ENCODE results near the gene ANKHD1. TPM values are rescaled to one million over a fixed set of nuclear protein-coding genes. Genes with fewer than 3 reads are reported as not detected.

The ANKHD1 gene
- total RNA-seq, 1 experiment from 2014 or later: 113 TPM

DNA sequence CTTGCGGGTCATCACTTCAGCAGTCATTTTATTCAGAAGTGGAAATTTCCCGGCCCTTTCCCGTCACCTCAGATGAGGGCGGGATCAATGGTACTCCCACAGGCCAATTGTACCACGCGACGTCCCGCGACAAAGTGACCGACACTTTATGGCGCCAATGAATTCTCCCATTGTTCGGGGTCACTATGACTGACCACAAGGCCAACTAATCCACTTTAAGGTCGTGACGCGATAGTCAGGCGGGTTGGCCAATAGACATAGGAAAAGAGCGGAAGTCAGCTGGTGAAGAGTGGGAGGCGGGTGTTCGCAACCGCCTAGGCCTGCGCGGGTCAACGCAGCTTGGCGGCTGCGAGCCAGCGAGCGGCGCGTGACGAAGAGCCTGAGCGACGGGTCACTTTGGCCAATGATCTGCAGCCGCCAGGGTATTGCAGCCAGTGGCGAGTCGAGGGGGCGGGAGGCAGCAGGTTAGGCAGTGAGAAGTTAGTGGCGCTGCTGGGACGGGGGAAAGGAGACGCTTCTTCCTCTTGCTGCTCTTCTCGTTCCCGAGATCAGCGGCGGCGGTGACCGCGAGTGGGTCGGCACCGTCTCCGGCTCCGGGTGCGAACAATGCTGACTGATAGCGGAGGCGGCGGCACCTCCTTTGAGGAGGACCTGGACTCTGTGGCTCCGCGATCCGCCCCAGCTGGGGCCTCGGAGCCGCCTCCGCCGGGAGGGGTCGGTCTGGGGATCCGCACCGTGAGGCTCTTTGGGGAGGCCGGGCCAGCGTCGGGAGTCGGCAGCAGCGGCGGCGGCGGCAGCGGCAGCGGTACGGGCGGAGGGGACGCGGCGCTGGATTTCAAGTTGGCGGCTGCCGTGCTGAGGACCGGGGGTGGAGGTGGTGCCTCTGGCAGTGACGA is at the start of gene ANKHD1 (continued):
- TF ChIP-seq, protein P1, sequence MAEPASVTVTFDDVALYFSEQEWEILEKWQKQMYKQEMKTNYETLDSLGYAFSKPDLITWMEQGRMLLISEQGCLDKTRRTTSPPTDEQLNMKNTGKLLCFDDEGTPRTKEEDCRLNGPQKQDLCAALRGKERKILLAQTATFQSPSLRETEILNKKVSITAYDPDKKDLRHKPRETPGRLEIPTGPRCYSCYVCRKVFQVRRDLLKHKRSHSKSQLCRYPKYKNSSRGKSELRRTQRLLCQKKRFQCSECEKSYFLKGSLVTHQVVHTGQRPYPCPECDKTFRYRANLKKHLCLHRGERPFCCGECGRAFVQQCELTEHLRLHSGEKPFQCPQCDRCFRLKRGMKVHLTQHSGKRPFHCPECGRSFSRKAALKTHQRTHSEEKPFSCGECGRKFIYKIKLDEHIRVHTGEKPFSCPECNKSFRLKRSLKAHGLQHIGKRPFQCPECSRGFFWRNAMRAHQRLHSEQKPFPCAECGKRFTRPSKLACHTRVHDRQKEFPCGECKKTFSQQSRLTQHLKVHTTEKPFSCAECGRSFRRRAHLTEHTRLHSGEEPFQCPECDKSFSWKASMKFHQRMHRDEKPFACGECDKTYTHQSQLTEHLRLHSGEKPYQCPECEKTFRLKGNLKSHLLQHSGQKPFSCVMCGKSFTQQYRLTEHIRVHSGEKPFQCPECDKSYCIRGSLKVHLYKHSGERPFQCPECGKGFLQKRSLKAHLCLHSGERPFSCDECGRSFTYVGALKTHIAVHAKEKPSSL (CRISPR knock-in tag; conservative IDR thresholded peaks at IDR 0.05): no peak

DNA sequence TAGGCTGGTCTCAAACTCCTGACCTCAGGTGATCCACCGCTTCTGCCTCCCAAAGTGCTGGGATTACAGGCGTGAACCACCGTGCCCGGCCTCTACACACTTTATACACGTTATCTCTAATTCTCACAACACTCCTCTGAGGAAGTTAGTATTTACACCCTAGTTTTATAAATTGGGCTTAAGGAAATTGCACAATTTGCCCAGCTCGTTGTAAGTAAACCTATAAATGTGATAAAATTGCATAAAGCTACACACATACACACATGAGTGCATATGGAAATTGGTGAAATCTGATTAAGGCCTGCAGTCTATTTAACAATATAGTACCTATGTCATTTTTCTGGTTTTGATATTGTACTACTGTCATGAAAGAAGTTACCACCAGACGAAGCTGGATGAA is 46.1 kb upstream of the ANKHD1 start:
- peaks cover 8% of the 10 kb centered on the region; the same call in 1 of the 2 replicates for H3K27me3 Mint-ChIP-seq (ENCODE audit: low read depth)
- ATAC-seq: no peak
- no peak for TF ChIP-seq JAZF1 (CRISPR knock-in tag; IDR thresholded peaks at IDR 0.05)
- TF ChIP-seq GABPB1 (CRISPR knock-in tag; IDR thresholded peaks at IDR 0.05): no peak
- TF ChIP-seq NFYB (CRISPR knock-in tag; conservative IDR thresholded peaks at IDR 0.05; ENCODE audit: low read depth): no peak
- no peak for TF ChIP-seq OVOL2 (CRISPR knock-in tag; IDR thresholded peaks at IDR 0.05; ENCODE audit: borderline replicate concordance)
- TF ChIP-seq SP1 (CRISPR knock-in tag; conservative IDR thresholded peaks at IDR 0.05): no peak
- no peak for TF ChIP-seq MYBL2 (CRISPR knock-in tag; IDR thresholded peaks at IDR 0.05)
- no peak for TF ChIP-seq RORB (CRISPR knock-in tag; IDR thresholded peaks at IDR 0.05)
- TF ChIP-seq ZNF138 (CRISPR knock-in tag; conservative IDR thresholded peaks at IDR 0.05): no peak
- TF ChIP-seq NR2C2 (CRISPR knock-in tag; IDR thresholded peaks at IDR 0.05): no peak
- TF ChIP-seq SMAD4 (CRISPR knock-in tag; IDR thresholded peaks at IDR 0.05): no peak
- TF ChIP-seq ZNF232 (CRISPR knock-in tag; IDR thresholded peaks at IDR 0.05): no peak
- TF ChIP-seq, protein P2, sequence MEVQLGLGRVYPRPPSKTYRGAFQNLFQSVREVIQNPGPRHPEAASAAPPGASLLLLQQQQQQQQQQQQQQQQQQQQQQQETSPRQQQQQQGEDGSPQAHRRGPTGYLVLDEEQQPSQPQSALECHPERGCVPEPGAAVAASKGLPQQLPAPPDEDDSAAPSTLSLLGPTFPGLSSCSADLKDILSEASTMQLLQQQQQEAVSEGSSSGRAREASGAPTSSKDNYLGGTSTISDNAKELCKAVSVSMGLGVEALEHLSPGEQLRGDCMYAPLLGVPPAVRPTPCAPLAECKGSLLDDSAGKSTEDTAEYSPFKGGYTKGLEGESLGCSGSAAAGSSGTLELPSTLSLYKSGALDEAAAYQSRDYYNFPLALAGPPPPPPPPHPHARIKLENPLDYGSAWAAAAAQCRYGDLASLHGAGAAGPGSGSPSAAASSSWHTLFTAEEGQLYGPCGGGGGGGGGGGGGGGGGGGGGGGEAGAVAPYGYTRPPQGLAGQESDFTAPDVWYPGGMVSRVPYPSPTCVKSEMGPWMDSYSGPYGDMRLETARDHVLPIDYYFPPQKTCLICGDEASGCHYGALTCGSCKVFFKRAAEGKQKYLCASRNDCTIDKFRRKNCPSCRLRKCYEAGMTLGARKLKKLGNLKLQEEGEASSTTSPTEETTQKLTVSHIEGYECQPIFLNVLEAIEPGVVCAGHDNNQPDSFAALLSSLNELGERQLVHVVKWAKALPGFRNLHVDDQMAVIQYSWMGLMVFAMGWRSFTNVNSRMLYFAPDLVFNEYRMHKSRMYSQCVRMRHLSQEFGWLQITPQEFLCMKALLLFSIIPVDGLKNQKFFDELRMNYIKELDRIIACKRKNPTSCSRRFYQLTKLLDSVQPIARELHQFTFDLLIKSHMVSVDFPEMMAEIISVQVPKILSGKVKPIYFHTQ (CRISPR knock-in tag; IDR thresholded peaks at IDR 0.05): no peak
- TF ChIP-seq, protein P3, sequence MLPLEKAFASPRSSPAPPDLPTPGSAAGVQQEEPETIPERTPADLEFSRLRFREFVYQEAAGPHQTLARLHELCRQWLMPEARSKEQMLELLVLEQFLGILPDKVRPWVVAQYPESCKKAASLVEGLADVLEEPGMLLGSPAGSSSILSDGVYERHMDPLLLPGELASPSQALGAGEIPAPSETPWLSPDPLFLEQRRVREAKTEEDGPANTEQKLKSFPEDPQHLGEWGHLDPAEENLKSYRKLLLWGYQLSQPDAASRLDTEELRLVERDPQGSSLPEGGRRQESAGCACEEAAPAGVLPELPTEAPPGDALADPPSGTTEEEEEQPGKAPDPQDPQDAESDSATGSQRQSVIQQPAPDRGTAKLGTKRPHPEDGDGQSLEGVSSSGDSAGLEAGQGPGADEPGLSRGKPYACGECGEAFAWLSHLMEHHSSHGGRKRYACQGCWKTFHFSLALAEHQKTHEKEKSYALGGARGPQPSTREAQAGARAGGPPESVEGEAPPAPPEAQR (CRISPR knock-in tag; IDR thresholded peaks at IDR 0.05): no peak
- no peak for TF ChIP-seq ZNF423 (CRISPR knock-in tag; IDR thresholded peaks at IDR 0.05)
- no peak for TF ChIP-seq CREB1 (CRISPR knock-in tag; IDR thresholded peaks at IDR 0.05)
- TF ChIP-seq FOXP4 (CRISPR knock-in tag; IDR thresholded peaks at IDR 0.05): no peak
- H3K4me3 Mint-ChIP-seq: no peak overlapping the region
- H3K4me1 Mint-ChIP-seq: peaks cover 10% of the 10 kb centered on the region
- no peak for DNase-seq (ENCODE audit: low spot score)
- CTCF ChIA-PET: interaction anchor here (0.7 to 15.0 kb wide), 4 partner anchors 9 to 112 kb away, joined by 4 to 621 read pairs (median 20); partner anchors contain the start of gene HBEGF
- H3K27ac Mint-ChIP-seq: no peak overlapping the region
- H3K9me3 Mint-ChIP-seq: no peaks in the 10 kb centered on the region
- H3K36me3 Mint-ChIP-seq: no peaks in the 10 kb centered on the region
- POLR2A ChIA-PET: no interaction called here
